ENCODE data around the gene CDIP1. TPM values are rescaled to one million over a fixed set of nuclear protein-coding genes. Genes with fewer than 3 reads are reported as not detected.

CDIP1 gene
- total and polyA plus RNA-seq, 2 of the 8 experiments (the other 6 are each of a cell fraction or from before 2014, with no cell fraction given) = 56.6 to 76.3 TPM

- TF ChIP-seq SP1 (IDR thresholded peaks at IDR 0.05; ENCODE audit: low read depth, low read length) = no peak
Measured at GRCh38 chr16:4548124-4548523, 9.6 kb upstream of the CDIP1 start (continued).

Data from H1 (cell line).